Measurements from ENCODE around the gene SOX11. TPM values are rescaled to one million over a fixed set of nuclear protein-coding genes. Genes with fewer than 3 reads are reported as not detected.

SOX11 gene
- total RNA-seq, 1 donor, result 0.54 TPM

DNA sequence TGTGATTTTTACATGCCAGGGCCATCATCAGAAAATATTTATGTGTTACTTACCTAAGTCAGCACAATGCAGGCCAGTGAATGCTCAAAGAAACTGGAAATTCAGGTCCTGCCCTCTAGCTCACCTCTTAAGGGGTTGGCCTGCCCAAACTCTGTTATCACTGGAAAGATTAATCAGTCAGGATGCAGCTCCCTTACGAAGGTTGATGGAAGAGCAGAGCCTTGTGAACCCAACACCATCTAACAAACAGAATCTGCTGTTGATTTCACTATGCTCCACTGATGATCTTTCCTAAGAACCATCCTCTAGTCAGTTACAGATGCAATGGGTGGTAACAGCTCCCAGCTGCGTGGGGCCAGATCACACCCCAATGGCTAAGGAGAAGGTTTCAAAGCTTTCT, 38.2 kb downstream of the SOX11 start:
- TF ChIP-seq, protein P1, sequence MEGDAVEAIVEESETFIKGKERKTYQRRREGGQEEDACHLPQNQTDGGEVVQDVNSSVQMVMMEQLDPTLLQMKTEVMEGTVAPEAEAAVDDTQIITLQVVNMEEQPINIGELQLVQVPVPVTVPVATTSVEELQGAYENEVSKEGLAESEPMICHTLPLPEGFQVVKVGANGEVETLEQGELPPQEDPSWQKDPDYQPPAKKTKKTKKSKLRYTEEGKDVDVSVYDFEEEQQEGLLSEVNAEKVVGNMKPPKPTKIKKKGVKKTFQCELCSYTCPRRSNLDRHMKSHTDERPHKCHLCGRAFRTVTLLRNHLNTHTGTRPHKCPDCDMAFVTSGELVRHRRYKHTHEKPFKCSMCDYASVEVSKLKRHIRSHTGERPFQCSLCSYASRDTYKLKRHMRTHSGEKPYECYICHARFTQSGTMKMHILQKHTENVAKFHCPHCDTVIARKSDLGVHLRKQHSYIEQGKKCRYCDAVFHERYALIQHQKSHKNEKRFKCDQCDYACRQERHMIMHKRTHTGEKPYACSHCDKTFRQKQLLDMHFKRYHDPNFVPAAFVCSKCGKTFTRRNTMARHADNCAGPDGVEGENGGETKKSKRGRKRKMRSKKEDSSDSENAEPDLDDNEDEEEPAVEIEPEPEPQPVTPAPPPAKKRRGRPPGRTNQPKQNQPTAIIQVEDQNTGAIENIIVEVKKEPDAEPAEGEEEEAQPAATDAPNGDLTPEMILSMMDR (IDR thresholded peaks at IDR 0.05; ENCODE audit: insufficient read depth, low read length), result no peak
- no peak for DNase-seq (ENCODE audit: low read depth)
- no peak overlapping the region for H3K4me3 ChIP-seq (ENCODE audit: low read depth, low read length)

DNA sequence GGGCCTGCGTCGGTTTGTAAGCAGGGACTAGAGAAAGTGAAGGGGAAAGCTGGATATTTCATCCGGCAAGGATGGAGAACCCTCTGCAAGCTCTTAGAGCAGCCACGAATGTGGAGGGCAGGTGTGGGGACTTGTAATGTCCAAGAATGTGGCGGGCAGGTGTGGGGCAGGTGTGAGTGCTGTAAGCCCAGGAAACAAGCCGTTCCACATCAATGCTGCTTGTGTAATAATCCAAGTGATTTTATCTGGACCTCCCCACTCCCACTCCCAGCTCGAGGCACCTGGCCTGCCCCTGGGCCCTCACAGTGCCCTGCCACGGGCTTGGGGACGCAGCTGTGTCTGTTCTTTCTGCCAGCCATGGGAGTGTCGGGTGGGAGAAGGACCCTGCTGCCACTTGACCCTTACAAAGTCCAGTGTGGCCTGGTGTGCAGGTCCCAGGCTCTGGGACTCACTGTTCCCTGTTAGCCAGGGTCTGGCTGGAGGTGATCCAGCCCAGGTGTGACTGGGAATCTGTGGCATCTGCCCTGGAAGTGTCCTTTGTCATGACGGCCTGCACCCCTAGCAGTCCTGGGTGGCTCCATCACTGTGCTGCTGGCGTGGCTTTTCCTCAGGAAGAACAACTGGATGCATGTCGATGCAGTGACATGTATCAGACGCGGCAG, 42.8 kb downstream of the SOX11 start:
- TF ChIP-seq, protein P1 (IDR thresholded peaks at IDR 0.05; ENCODE audit: insufficient read depth, low read length), result no peak
- DNase-seq (ENCODE audit: low read depth), result no peak
- H3K4me3 ChIP-seq (ENCODE audit: low read depth, low read length), result no peak overlapping the region

DNA sequence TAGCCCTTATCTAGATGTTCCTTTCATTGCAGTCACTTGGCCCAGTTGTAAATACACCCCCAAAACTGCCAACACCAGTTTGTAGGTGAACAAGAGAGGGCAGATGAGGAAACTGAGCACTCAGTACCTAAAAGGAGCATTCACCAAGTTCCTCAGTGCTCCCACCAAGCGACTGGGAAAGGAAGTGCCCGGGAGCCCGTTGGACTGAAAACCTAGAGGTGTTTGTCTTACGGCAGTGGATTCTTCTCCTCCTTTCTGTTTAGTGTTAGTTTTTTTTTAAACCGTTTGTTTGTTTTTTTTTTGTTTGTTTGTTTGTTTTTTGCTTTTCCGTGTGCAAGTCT, 43.3 kb downstream of the SOX11 start:
- TF ChIP-seq, protein P1 (IDR thresholded peaks at IDR 0.05; ENCODE audit: insufficient read depth, low read length), result no peak
- DNase-seq (ENCODE audit: low read depth), result no peak
- no peak overlapping the region for H3K4me3 ChIP-seq (ENCODE audit: low read depth, low read length)

DNA sequence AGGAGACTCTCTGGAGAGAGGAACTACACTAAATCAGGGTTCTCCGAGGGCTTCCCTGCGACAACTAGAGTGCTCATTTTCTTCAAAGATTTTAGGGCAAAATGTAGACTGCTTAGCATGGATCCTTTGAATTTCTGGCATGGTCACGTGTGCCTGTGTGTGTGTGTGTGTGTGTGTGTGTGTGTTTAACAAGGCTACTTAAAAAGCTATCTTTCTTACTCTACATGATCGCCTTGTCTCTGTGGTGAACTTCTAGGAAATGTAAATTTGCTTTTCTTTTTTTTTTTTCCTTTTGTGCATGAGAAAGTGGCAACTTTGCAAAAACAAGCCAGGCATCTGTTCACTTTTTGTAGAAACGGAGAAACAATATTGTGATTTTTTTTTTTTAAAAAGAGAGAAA, 43.9 kb downstream of the SOX11 start:
- DNase-seq (ENCODE audit: low read depth), result no peak
- no peak overlapping the region for H3K4me3 ChIP-seq (ENCODE audit: low read depth, low read length)
- TF ChIP-seq, protein P1 (IDR thresholded peaks at IDR 0.05; ENCODE audit: insufficient read depth, low read length), result no peak

DNA sequence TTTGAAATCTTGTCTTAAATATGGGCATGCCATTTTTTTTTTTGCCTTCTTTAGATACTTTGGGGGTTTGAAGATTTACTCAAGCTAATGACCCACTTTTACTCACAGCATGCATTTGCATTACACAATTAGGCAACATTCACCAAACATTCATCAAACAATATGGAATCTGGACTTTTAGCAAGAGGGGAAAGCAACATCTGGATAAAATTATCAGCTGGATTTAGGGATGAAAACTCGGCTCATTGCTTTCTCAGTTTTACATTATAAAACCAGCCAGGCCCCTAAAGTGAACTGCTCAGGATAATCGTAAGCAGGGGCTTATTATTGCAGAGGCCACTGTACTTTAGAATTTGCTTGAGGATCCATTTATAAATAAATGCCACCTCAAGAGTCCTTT, 44.7 kb downstream of the SOX11 start:
- TF ChIP-seq, protein P1 (IDR thresholded peaks at IDR 0.05; ENCODE audit: insufficient read depth, low read length), result no peak
- DNase-seq (ENCODE audit: low read depth), result no peak
- H3K4me3 ChIP-seq (ENCODE audit: low read depth, low read length), result no peak overlapping the region

DNA sequence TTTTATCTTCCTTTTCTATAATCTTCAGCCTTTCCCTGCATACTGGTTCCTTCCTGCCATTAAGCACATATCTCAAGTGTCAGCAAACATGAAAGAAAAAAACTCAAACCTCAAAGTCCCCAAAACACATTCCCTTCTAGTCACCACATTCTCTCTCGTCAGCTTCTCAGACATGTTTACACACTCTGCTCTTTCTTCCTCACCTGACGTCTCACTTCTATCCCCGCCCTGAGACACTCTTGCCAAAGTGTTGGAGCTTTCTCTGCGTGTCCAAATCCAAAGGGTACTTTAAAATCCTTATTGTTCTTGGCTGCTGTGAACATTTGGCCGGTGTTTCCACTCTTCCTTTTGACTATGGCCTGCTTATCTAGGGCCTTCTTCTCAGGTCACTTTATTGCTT, 47.9 kb downstream of the SOX11 start:
- H3K4me3 ChIP-seq (ENCODE audit: low read depth, low read length), result no peak overlapping the region
- TF ChIP-seq, protein P1 (IDR thresholded peaks at IDR 0.05; ENCODE audit: insufficient read depth, low read length), result no peak
- DNase-seq (ENCODE audit: low read depth), result no peak

DNA sequence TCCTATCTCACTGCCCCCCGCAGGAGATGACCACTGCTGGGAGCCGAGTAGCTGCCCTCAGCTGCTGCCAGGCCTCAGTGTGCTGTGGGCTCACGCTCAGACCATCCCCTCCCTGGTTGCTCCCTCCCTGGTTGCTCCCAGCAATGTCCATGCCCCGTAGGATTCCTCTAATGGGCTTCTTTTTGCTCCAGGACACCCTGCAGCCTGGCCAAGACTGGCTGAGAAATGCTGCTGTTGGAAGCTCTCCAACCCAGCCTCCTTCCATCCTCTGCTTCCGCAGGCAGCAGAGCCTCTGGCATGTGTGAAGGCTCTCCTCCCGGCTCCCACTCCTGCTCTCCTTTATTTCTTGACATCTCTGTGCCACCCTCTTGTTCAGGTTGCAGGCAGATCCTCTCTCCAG, 48.6 kb downstream of the SOX11 start:
- TF ChIP-seq, protein P1 (IDR thresholded peaks at IDR 0.05; ENCODE audit: insufficient read depth, low read length), result no peak
- no peak overlapping the region for H3K4me3 ChIP-seq (ENCODE audit: low read depth, low read length)
- DNase-seq (ENCODE audit: low read depth), result no peak

Measured in fibroblast of the aortic adventitia (primary cell).